Neural cell (in vitro differentiated cells): ENCODE measurements around the gene SULT6B1. TPM values are rescaled to one million over a fixed set of nuclear protein-coding genes. Genes with fewer than 3 reads are reported as not detected.

Experiments
- H2AFZ ChIP-seq: fragments of 200-600, 300-800 bp; sonication (generic), shearing (Covaris generic); 2 replicates; pipeline ENCODE4 v1.6.0; 2014; ENCODE audit warnings: low read depth, mild to moderate bottlenecking, antibody characterized with exemption, low read length, moderate library complexity
- H3F3A ChIP-seq: fragments of 200-600 bp; shearing (Covaris generic); 2 replicates; pipeline ENCODE4 v1.6.1; 2016; ENCODE audit warnings: mild to moderate bottlenecking, moderate library complexity, mixed read lengths, antibody characterized with exemption, low read length; ENCODE audit not compliant: insufficient read depth, poor library complexity, severe bottlenecking
- H3K27ac ChIP-seq: fragments of 200-600, 300-800 bp; sonication (generic), shearing (Covaris generic); 2 replicates; pipeline ENCODE4 v1.5.1; 2014; ENCODE audit warnings: mild to moderate bottlenecking, low read length, moderate library complexity
- H3K27me3 ChIP-seq: fragments of 300-800, 200-600 bp; sonication (generic), shearing (Covaris generic); 2 replicates; pipeline ENCODE4 v1.6.0; 2014; ENCODE audit warnings: mild to moderate bottlenecking, low read depth, low read length, moderate library complexity; ENCODE audit not compliant: insufficient read depth
- H3K36me3 ChIP-seq: fragments of 300-800, 200-600 bp; sonication (generic), shearing (Covaris generic); 2 replicates; pipeline ENCODE4 v1.5.1; 2014; ENCODE audit warnings: mild to moderate bottlenecking, antibody characterized with exemption, low read length, moderate library complexity; ENCODE audit not compliant: insufficient read depth
- H3K4me2 ChIP-seq: fragments of 300-800, 200-600 bp; sonication (generic), shearing (Covaris generic); 2 replicates; pipeline ENCODE4 v1.6.0; 2014; ENCODE audit warnings: mild to moderate bottlenecking, low read length
- H3K4me3 ChIP-seq: fragments of 300-800, 200-600 bp; sonication (generic), shearing (Covaris generic); 2 replicates; pipeline ENCODE4 v1.5.1; 2014; ENCODE audit warnings: mild to moderate bottlenecking, low read length, moderate library complexity
- H3K79me2 ChIP-seq: fragments of 200-600 bp; shearing (Covaris generic); replicated peaks from 2 replicates; pipeline ENCODE4 v1.6.0; 2014; ENCODE audit warnings: mild to moderate bottlenecking, low read length, moderate library complexity; ENCODE audit not compliant: insufficient read depth
- H3K9ac ChIP-seq: fragments of 300-800, 200-600 bp; sonication (generic), shearing (Covaris generic); 2 replicates; pipeline ENCODE4 v1.6.1; 2016; ENCODE audit warnings: mild to moderate bottlenecking, low read length, mixed read lengths
- H3K9me2 ChIP-seq: fragments of 200-600 bp; shearing (Covaris generic); 2 replicates; pipeline ENCODE4 v1.6.1; 2016; ENCODE audit warnings: mild to moderate bottlenecking, low read length, mixed read lengths; ENCODE audit not compliant: insufficient read depth
- H3K9me3 ChIP-seq: fragments of 200-600, 300-800 bp; sonication (generic), shearing (Covaris generic); 2 replicates; pipeline ENCODE4 v1.6.1; 2016; ENCODE audit warnings: mild to moderate bottlenecking, mixed run types, low read length, moderate library complexity, mixed read lengths
- H4K20me1 ChIP-seq: fragments of 200-600 bp; shearing (Covaris generic); 2 replicates; pipeline ENCODE4 v1.6.1; 2016; ENCODE audit warnings: mild to moderate bottlenecking, mixed run types; ENCODE audit not compliant: insufficient read depth
- EP300 ChIP-seq: fragments of 450-650 bp; conservative IDR thresholded peaks from 2 replicates; pipeline ENCODE4 v1.6.1; 2014; ENCODE audit warnings: antibody characterized with exemption, mild to moderate bottlenecking, moderate library complexity; ENCODE audit not compliant: poor library complexity, severe bottlenecking
- EZH2 ChIP-seq: fragments of 200-600, 300-800 bp; shearing (Covaris generic), sonication (generic); IDR thresholded peaks from 2 replicates; pipeline ENCODE4 v1.6.1; 2014; ENCODE audit warnings: antibody characterized with exemption, low read length, borderline replicate concordance, mild to moderate bottlenecking; ENCODE audit not compliant: insufficient read depth, poor library complexity, severe bottlenecking
- MXI1 ChIP-seq: fragments of 450-650 bp; conservative IDR thresholded peaks from 2 replicates; pipeline ENCODE4 v1.6.1; 2014; ENCODE audit warnings: antibody characterized with exemption, mild to moderate bottlenecking; ENCODE audit not compliant: poor library complexity, severe bottlenecking
- POLR2AphosphoS5 ChIP-seq: IDR thresholded peaks from 2 replicates; pipeline ENCODE4 v1.6.1; 2012
- RAD21 ChIP-seq: fragments of 450-650 bp; conservative IDR thresholded peaks from 2 replicates; pipeline ENCODE4 v1.6.1; 2014; ENCODE audit warnings: antibody characterized with exemption, mild to moderate bottlenecking, moderate library complexity
- SMC3 ChIP-seq: fragments of 450-650 bp; conservative IDR thresholded peaks from 2 replicates; pipeline ENCODE4 v1.6.1; 2014; ENCODE audit warnings: antibody characterized with exemption, mild to moderate bottlenecking, moderate library complexity; ENCODE audit not compliant: poor library complexity
- TAF1 ChIP-seq: IDR thresholded peaks from 2 replicates; pipeline ENCODE4 v1.6.1; 2012; ENCODE audit warnings: low read depth
- polyA plus RNA-seq: library from polyadenylated mRNA; depleted of rRNA; stranded (reverse); fragments of >200 nt; gene quantifications from 2 replicates; pipeline ENCODE4 v1.2.3, GENCODE V29; 2014
- TF ChIP-seq, protein P1 (sequence below): IDR thresholded peaks from 2 replicates; pipeline ENCODE4 v1.6.1; 2012; ENCODE audit warnings: borderline replicate concordance
- TF ChIP-seq, protein P2 (sequence below): fragments of 450-650 bp; IDR thresholded peaks from 2 replicates; pipeline ENCODE4 v1.5.1; 2014; ENCODE audit warnings: antibody characterized with exemption, mild to moderate bottlenecking, moderate library complexity; ENCODE audit not compliant: poor library complexity, severe bottlenecking

The SULT6B1 gene
- polyA plus RNA-seq, 1 donor from 2014 or later, result not detected

DNA sequence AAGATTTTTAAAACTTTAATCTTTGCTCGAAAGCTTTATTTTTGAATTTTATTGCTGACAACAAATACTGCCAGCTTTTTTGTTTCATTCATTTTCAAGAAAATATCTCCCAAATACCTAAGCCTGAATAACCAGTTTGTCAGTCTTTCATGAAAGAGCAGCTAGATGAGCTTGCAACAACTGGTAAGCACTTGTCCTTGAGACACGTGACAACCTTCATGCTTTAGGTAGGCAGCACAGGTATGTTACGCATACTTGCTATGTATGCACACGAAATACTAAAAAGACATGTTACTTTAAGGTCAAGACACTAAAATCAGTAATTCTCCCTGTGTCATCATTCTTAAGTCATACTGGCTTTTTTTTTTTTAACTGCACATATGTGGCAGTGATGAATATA lies 30.6 kb upstream of the SULT6B1 start:
- Histone ChIP-seq H2AFZ (no peak overlapping the region), H3K36me3 (peaks cover 11% of the 10 kb centered on the region), H3K79me2 (no peaks in the 10 kb centered on the region), H3K4me3 (no peak overlapping the region), H3K27me3 (no peaks in the 10 kb centered on the region), H4K20me1 (no peaks in the 10 kb centered on the region), H3F3A (no peaks in the 10 kb centered on the region), H3K4me2 (no peak overlapping the region), H3K9ac (no peak overlapping the region), H3K9me2 (no peaks in the 10 kb centered on the region), H3K9me3 (no peaks in the 10 kb centered on the region), H3K27ac (no peak overlapping the region)
- TF ChIP-seq SMC3 (no peak), POLR2AphosphoS5 (no peak), TAF1 (no peak), EP300 (no peak), EZH2 (no peak), RAD21 (no peak), MXI1 (no peak)
- TF ChIP-seq, protein P1, sequence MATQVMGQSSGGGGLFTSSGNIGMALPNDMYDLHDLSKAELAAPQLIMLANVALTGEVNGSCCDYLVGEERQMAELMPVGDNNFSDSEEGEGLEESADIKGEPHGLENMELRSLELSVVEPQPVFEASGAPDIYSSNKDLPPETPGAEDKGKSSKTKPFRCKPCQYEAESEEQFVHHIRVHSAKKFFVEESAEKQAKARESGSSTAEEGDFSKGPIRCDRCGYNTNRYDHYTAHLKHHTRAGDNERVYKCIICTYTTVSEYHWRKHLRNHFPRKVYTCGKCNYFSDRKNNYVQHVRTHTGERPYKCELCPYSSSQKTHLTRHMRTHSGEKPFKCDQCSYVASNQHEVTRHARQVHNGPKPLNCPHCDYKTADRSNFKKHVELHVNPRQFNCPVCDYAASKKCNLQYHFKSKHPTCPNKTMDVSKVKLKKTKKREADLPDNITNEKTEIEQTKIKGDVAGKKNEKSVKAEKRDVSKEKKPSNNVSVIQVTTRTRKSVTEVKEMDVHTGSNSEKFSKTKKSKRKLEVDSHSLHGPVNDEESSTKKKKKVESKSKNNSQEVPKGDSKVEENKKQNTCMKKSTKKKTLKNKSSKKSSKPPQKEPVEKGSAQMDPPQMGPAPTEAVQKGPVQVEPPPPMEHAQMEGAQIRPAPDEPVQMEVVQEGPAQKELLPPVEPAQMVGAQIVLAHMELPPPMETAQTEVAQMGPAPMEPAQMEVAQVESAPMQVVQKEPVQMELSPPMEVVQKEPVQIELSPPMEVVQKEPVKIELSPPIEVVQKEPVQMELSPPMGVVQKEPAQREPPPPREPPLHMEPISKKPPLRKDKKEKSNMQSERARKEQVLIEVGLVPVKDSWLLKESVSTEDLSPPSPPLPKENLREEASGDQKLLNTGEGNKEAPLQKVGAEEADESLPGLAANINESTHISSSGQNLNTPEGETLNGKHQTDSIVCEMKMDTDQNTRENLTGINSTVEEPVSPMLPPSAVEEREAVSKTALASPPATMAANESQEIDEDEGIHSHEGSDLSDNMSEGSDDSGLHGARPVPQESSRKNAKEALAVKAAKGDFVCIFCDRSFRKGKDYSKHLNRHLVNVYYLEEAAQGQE, result no peak
- TF ChIP-seq, protein P2, sequence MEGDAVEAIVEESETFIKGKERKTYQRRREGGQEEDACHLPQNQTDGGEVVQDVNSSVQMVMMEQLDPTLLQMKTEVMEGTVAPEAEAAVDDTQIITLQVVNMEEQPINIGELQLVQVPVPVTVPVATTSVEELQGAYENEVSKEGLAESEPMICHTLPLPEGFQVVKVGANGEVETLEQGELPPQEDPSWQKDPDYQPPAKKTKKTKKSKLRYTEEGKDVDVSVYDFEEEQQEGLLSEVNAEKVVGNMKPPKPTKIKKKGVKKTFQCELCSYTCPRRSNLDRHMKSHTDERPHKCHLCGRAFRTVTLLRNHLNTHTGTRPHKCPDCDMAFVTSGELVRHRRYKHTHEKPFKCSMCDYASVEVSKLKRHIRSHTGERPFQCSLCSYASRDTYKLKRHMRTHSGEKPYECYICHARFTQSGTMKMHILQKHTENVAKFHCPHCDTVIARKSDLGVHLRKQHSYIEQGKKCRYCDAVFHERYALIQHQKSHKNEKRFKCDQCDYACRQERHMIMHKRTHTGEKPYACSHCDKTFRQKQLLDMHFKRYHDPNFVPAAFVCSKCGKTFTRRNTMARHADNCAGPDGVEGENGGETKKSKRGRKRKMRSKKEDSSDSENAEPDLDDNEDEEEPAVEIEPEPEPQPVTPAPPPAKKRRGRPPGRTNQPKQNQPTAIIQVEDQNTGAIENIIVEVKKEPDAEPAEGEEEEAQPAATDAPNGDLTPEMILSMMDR, result no peak

DNA sequence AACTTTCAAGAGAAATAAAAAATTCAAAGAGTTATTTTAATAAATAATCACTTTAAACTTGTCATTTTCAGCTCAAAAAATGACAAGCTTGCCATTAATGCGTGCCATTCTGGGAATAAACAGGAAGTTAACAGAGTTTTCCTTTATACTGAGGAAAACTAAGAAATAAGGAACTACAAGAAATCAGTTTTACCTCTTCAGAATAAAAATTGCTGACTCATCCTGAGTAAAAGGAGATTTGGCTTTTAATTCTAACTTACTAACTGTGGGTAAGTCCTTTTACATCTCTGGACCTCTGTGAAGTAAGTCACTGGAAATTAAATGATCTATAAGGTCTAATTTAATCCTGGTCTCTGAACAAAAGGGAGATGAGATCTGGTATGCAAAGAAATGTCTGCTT lies 26.8 kb upstream of the SULT6B1 start:
- H3K27me3 ChIP-seq, result no peaks in the 10 kb centered on the region
- no peak overlapping the region for H3K4me3 ChIP-seq
- peaks cover 26% of the 10 kb centered on the region for H3K36me3 ChIP-seq
- H3K79me2 ChIP-seq, result no peaks in the 10 kb centered on the region
- no peaks in the 10 kb centered on the region for H4K20me1 ChIP-seq
- no peaks in the 10 kb centered on the region for H3F3A ChIP-seq
- no peaks in the 10 kb centered on the region for H3K9me2 ChIP-seq
- no peaks in the 10 kb centered on the region for H3K9me3 ChIP-seq
- H3K9ac ChIP-seq, result no peak overlapping the region
- H2AFZ ChIP-seq, result no peak overlapping the region
- H3K27ac ChIP-seq, result no peak overlapping the region
- TF ChIP-seq MXI1 (no peak), EZH2 (no peak), TAF1 (no peak), EP300 (no peak), POLR2AphosphoS5 (no peak), SMC3 (no peak), RAD21 (no peak)
- TF ChIP-seq, protein P1, result no peak
- TF ChIP-seq, protein P2, result no peak
- no peak overlapping the region for H3K4me2 ChIP-seq
